Caco-2 (cell line): Measurements from ENCODE around the gene C1orf105. TPM values are rescaled to one million over a fixed set of nuclear protein-coding genes. Genes with fewer than 3 reads are reported as not detected.

Source experiments
- BruUV-seq: library from RNA; stranded (reverse); fragments of 400-500 nt; replicated peaks from 2 replicates; lab custom pipeline; 2021; lab: Mats Ljungman, UMichigan
- CTCF ChIA-PET: fragments of 300-600 bp; sonication (Branson Sonifier 250); formaldehyde crosslinking; loops from one replicate; lab custom pipeline; 2022; ENCODE audit warnings: antibody characterized with exemption; lab: Charles Lee
- POLR2A ChIA-PET: fragments of 300-600 bp; sonication (Branson Sonifier 250); formaldehyde crosslinking; loops from one replicate; lab custom pipeline; 2022; ENCODE audit warnings: antibody characterized with exemption; lab: Charles Lee
- DNase-seq, 2 experiments: peaks; one replicate each; pipeline versions ENCODE4 v3.0.0 to v3.0.0-alpha.2; 2020 to 2022
- H3K27me3 ChIP-seq: replicated peaks from 2 replicates; pipeline ENCODE4 v1.6.0; 2011; ENCODE audit warnings: low read length; ENCODE audit not compliant: control insufficient read depth, insufficient read depth
- H3K36me3 ChIP-seq: 2 replicates; pipeline ENCODE4 v1.5.1; 2011; ENCODE audit warnings: low read length; ENCODE audit not compliant: control insufficient read depth, insufficient read depth
- H3K4me1 ChIP-seq: fragments of 250-450 bp; sonication (Bioruptor Pico); 2 replicates; pipeline ENCODE4 v1.5.1; 2020; ENCODE audit warnings: mild to moderate bottlenecking
- H3K4me3 ChIP-seq: 2 replicates; pipeline ENCODE4 v1.5.1; 2011; ENCODE audit warnings: low read depth, mild to moderate bottlenecking, control low read depth, low read length
- H3K9me3 ChIP-seq: fragments of 250-450 bp; sonication (Bioruptor Pico); 2 replicates; pipeline ENCODE4 v1.5.1; 2020; ENCODE audit warnings: mild to moderate bottlenecking, moderate library complexity
- H3K27ac Mint-ChIP-seq: one replicate; pipeline ENCODE4 v1.8.0; 2022; ENCODE audit warnings: mixed read lengths; ENCODE audit not compliant: unreplicated experiment
- H3K27me3 Mint-ChIP-seq: one replicate; pipeline ENCODE4 v1.8.0; 2022; ENCODE audit warnings: mixed read lengths; ENCODE audit not compliant: insufficient read depth, unreplicated experiment
- H3K36me3 Mint-ChIP-seq: one replicate; pipeline ENCODE4 v1.8.0; 2022; ENCODE audit warnings: mild to moderate bottlenecking, mixed read lengths; ENCODE audit not compliant: insufficient read depth, unreplicated experiment
- H3K4me1 Mint-ChIP-seq: one replicate; pipeline ENCODE4 v1.8.0; 2022; ENCODE audit warnings: low read depth, mixed read lengths; ENCODE audit not compliant: unreplicated experiment
- H3K4me3 Mint-ChIP-seq: one replicate; pipeline ENCODE4 v1.8.0; 2022; ENCODE audit warnings: mild to moderate bottlenecking, moderate library complexity, mixed read lengths; ENCODE audit not compliant: unreplicated experiment
- H3K9me3 Mint-ChIP-seq: one replicate; pipeline ENCODE4 v1.8.0; 2022; ENCODE audit warnings: mixed read lengths; ENCODE audit not compliant: unreplicated experiment
- intact Hi-C: fragments of 100-400 bp; cut with micrococcal nuclease; formaldehyde crosslinking; loops from one replicate; pipeline ENCODE4 v1.10.0; 2022; ENCODE audit not compliant: unreplicated experiment
- total RNA-seq: library from RNA; stranded (reverse); gene quantifications from 2 replicates; pipeline ENCODE4 v1.2.3, GENCODE V29; 2022
- TF ChIP-seq, protein P1 (sequence below), 2 experiments: fragments of 200-600 bp in 1 of 2; IDR thresholded peaks; 1 replicate in 1 of 2; 2 replicates in 1 of 2; pipeline versions ENCODE4 v1.5.1 to v1.8.0; 2011 to 2022; ENCODE audit warnings: antibody characterized with exemption in 1 of 2, control low read depth in 1 of 2, inconsistent platforms in 1 of 2, low read depth in 1 of 2, low read length in 1 of 2, mild to moderate bottlenecking in 1 of 2, moderate library complexity in 1 of 2; ENCODE audit not compliant: insufficient read depth in 1 of 2, severe bottlenecking in 1 of 2, unreplicated experiment in 1 of 2

The C1orf105 gene
- total RNA-seq, 1 experiment from 2014 or later: 0.82 TPM

DNA sequence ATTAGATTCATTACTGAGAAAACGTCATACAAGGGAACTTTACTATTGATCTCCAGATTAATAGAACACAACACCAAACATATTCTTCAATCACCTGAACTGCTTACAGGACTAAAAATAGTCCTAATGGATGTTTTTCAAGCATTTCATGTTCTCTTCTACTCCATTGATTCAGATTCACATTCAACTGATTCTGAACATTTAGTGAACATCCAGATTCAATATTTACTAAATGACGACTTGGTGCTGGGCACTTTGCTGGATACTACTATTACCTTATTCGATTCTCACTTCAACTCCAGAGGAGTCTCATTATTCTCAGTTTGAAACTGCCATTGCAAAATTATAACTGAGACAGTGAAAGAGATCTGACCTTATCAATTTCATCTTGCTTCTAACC, 93.6 kb downstream of the C1orf105 start:
- peaks cover 6% of the 10 kb centered on the region; the same call in 1 of the 2 replicates for H3K9me3 ChIP-seq
- BruUV-seq: no TSS peak
- no peak overlapping the region for H3K4me3 Mint-ChIP-seq
- no peaks in the 10 kb centered on the region for H3K27me3 Mint-ChIP-seq
- no peaks in the 10 kb centered on the region for H3K4me1 ChIP-seq
- H3K36me3 Mint-ChIP-seq: no peaks in the 10 kb centered on the region
- no peaks in the 10 kb centered on the region for H3K36me3 ChIP-seq
- ChIA-PET POLR2A (no interaction called here), CTCF (no interaction called here)
- TF ChIP-seq, protein P1, sequence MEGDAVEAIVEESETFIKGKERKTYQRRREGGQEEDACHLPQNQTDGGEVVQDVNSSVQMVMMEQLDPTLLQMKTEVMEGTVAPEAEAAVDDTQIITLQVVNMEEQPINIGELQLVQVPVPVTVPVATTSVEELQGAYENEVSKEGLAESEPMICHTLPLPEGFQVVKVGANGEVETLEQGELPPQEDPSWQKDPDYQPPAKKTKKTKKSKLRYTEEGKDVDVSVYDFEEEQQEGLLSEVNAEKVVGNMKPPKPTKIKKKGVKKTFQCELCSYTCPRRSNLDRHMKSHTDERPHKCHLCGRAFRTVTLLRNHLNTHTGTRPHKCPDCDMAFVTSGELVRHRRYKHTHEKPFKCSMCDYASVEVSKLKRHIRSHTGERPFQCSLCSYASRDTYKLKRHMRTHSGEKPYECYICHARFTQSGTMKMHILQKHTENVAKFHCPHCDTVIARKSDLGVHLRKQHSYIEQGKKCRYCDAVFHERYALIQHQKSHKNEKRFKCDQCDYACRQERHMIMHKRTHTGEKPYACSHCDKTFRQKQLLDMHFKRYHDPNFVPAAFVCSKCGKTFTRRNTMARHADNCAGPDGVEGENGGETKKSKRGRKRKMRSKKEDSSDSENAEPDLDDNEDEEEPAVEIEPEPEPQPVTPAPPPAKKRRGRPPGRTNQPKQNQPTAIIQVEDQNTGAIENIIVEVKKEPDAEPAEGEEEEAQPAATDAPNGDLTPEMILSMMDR (IDR thresholded peaks at IDR 0.05; ENCODE audit: insufficient read depth in 1 of 2, low read depth in 1 of 2, low read length in 1 of 2, severe bottlenecking in 1 of 2, unreplicated experiment in 1 of 2): no peak
- no peak overlapping the region for H3K4me3 ChIP-seq
- H3K27ac Mint-ChIP-seq: no peak overlapping the region
- DNase-seq: no peak
- H3K9me3 Mint-ChIP-seq: peaks cover 8% of the 10 kb centered on the region
- intact Hi-C loops: no loop called here
- H3K4me1 Mint-ChIP-seq: no peaks in the 10 kb centered on the region
- H3K27me3 ChIP-seq: no peaks in the 10 kb centered on the region

DNA sequence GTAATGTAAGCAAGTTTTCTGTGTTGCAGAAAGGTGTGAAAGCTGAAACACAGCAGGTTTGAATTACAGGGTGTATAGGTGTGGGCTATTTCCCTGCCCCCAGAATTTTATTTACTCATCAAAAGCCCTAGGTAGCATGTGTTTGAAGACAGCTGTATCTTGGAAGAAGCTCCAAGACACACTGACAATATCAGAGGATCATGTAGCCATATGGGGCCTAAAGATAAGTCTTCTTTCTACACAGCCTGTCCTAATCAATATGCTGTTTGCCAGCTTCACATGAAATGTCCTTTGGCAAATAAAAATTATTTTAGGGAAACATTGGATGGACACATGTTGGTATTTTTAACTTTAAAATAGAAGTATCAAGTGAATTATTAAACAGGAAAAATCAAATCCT, 95.0 kb downstream of the C1orf105 start:
- Histone ChIP-seq H3K27me3 (no peaks in the 10 kb centered on the region), H3K9me3 (peaks cover 6% of the 10 kb centered on the region; the same call in 1 of the 2 replicates), H3K36me3 (no peaks in the 10 kb centered on the region), H3K4me3 (no peak overlapping the region), H3K4me1 (no peaks in the 10 kb centered on the region)
- H3K4me1 Mint-ChIP-seq: no peaks in the 10 kb centered on the region
- DNase-seq: no peak
- H3K4me3 Mint-ChIP-seq: no peak overlapping the region
- intact Hi-C loops: no loop called here
- POLR2A ChIA-PET: no interaction called here
- H3K27me3 Mint-ChIP-seq: no peaks in the 10 kb centered on the region
- peaks cover 8% of the 10 kb centered on the region for H3K9me3 Mint-ChIP-seq
- no peak overlapping the region for H3K27ac Mint-ChIP-seq
- no peaks in the 10 kb centered on the region for H3K36me3 Mint-ChIP-seq
- no TSS peak for BruUV-seq
- CTCF ChIA-PET: no interaction called here
- TF ChIP-seq, protein P1 (IDR thresholded peaks at IDR 0.05; ENCODE audit: insufficient read depth in 1 of 2, low read depth in 1 of 2, low read length in 1 of 2, severe bottlenecking in 1 of 2, unreplicated experiment in 1 of 2): no peak

DNA sequence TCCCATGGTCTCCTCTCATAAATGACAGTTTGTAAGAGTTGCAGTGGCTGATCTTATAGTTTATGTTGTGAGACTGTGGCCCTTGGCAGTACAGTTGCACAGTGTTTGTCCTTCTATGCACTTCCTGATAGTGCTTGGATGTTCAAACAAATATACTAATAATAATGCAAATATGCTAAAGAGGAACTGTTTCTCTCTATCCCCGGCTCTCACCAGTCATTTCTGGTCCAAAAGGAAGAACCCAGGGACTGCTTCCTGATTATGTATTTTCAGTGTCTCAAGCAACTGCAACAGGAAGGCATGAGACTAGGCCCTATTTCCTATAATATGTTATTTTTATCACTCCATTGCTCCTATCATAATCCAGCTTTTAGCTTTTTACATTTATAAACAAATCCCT, 95.4 kb downstream of the C1orf105 start:
- intact Hi-C loops: no loop called here
- Mint-ChIP-seq H3K27me3 (no peaks in the 10 kb centered on the region), H3K9me3 (peaks cover 8% of the 10 kb centered on the region), H3K27ac (no peak overlapping the region), H3K4me1 (no peaks in the 10 kb centered on the region), H3K4me3 (no peak overlapping the region), H3K36me3 (no peaks in the 10 kb centered on the region)
- no TSS peak for BruUV-seq
- Histone ChIP-seq H3K4me1 (no peaks in the 10 kb centered on the region), H3K9me3 (peaks cover 6% of the 10 kb centered on the region; the same call in 1 of the 2 replicates), H3K27me3 (no peaks in the 10 kb centered on the region), H3K36me3 (no peaks in the 10 kb centered on the region), H3K4me3 (no peak overlapping the region)
- POLR2A ChIA-PET: no interaction called here
- no peak for DNase-seq
- CTCF ChIA-PET: no interaction called here
- TF ChIP-seq, protein P1 (IDR thresholded peaks at IDR 0.05; ENCODE audit: insufficient read depth in 1 of 2, low read depth in 1 of 2, low read length in 1 of 2, severe bottlenecking in 1 of 2, unreplicated experiment in 1 of 2): no peak
